K562 (cell line): Measurements from ENCODE around the gene ZNF462. TPM values are rescaled to one million over a fixed set of nuclear protein-coding genes. Genes with fewer than 3 reads are reported as not detected.

Source experiments
- ATAC-seq: fragments of 200-7000 bp; cut with Tn5 transposase; 3 replicates; pipeline ENCODE4 v1.9.1; 2020; ENCODE audit warnings: moderate library complexity
- BruUV-seq: library from RNA; stranded (reverse); fragments of 400-500 nt; replicated peaks from 2 replicates; lab custom pipeline; 2021; lab: Mats Ljungman, UMichigan
- CTCF ChIA-PET: fragments of 300-600 bp; formaldehyde crosslinking; extraction: SDS; loops from one replicate; lab custom pipeline; 2021; ENCODE audit warnings: low intra/inter-chr PET ratio; lab: Yijun Ruan, JAX
- POLR2A ChIA-PET: fragments of 300-600, 350-650 bp; sonication (Branson Sonifier 250); formaldehyde crosslinking; extraction: SDS; loops from one replicate; lab custom pipeline; 2021; ENCODE audit warnings: antibody characterized with exemption, inconsistent platforms; lab: Yijun Ruan, JAX
- DNase-seq, 4 experiments: peaks; one replicate each; pipeline versions ENCODE4 v3.0.0 to v3.0.0-alpha.2; 2011 to 2018; ENCODE audit warnings: low spot score in 3 of 4, mixed read lengths in 3 of 4; ENCODE audit errors: extremely low read depth in 1 of 4
- FAIRE-seq: peaks from 2 replicates; lab custom pipeline; 2011; peaks lifted over from hg19 to GRCh38; lab: Jason Lieb, UNC
- H2AFZ ChIP-seq: 2 replicates; pipeline ENCODE4 v1.6.0; 2011; ENCODE audit warnings: low read depth, low read length, control low read depth, inconsistent platforms
- H3K27ac ChIP-seq: fragments of 200-600 bp; 3 replicates; pipeline ENCODE4 v1.8.0; 2011; ENCODE audit warnings: low read depth, mild to moderate bottlenecking, control low read depth, inconsistent platforms, low read length, moderate library complexity, mixed read lengths; ENCODE audit errors: extremely low read depth
- H3K27me3 ChIP-seq, 2 experiments: fragments of 300-600 bp in 1 of 2; 2 replicates in 1 of 2; 3 replicates in 1 of 2; pipeline versions ENCODE4 v1.6.0 to v1.8.0; 2011; ENCODE audit warnings: inconsistent platforms in 2 of 2, low read length in 2 of 2, mild to moderate bottlenecking in 1 of 2, mixed read lengths in 1 of 2, moderate library complexity in 1 of 2; ENCODE audit not compliant: control insufficient read depth in 2 of 2, insufficient read depth in 2 of 2
- H3K36me3 ChIP-seq: fragments of 300-600 bp; 3 replicates; pipeline ENCODE4 v1.8.0; 2011; ENCODE audit warnings: mild to moderate bottlenecking, low read length, inconsistent platforms; ENCODE audit not compliant: control insufficient read depth, insufficient read depth
- H3K4me1 ChIP-seq, 2 experiments: fragments of 200-600 bp in 1 of 2; replicated peaks in 1 of 2; 2 replicates in 1 of 2; 3 replicates in 1 of 2; pipeline versions ENCODE4 v1.5.1 to v1.8.0; 2011; ENCODE audit warnings: inconsistent platforms in 2 of 2, low read length in 2 of 2, mild to moderate bottlenecking in 1 of 2, mixed read lengths in 1 of 2, moderate library complexity in 1 of 2; ENCODE audit not compliant: control insufficient read depth in 2 of 2, insufficient read depth in 2 of 2
- H3K4me2 ChIP-seq: 2 replicates; pipeline ENCODE4 v1.6.1; 2011; ENCODE audit warnings: low read length, control low read depth, inconsistent platforms, mixed read lengths; ENCODE audit not compliant: insufficient read depth
- H3K4me3 ChIP-seq: fragments of 200-600 bp; sonication (generic), shearing (Covaris generic); 2 replicates; pipeline ENCODE4 v1.5.1; 2016; ENCODE audit warnings: control low read depth, inconsistent platforms
- H3K79me2 ChIP-seq: fragments of 200-600 bp; 3 replicates; pipeline ENCODE4 v1.8.0; 2011; ENCODE audit warnings: low read length, inconsistent platforms; ENCODE audit not compliant: control insufficient read depth, insufficient read depth
- H3K9ac ChIP-seq, 2 experiments: 2 replicates each; pipeline versions ENCODE4 v1.6.0 to v1.6.1; 2011; ENCODE audit warnings: low read depth in 2 of 2, low read length in 2 of 2, control low read depth in 1 of 2, inconsistent platforms in 1 of 2, mild to moderate bottlenecking in 1 of 2, mixed read lengths in 1 of 2; ENCODE audit not compliant: insufficient read depth in 1 of 2
- H3K9me1 ChIP-seq: one replicate; pipeline ENCODE4 v1.6.0; 2011; ENCODE audit warnings: inconsistent platforms, mild to moderate bottlenecking, low read length, moderate library complexity; ENCODE audit not compliant: control insufficient read depth, insufficient read depth
- H3K9me3 ChIP-seq: replicated peaks from 2 replicates; pipeline ENCODE4 v1.5.1; 2011; ENCODE audit warnings: low read depth, low read length, inconsistent platforms; ENCODE audit not compliant: control insufficient read depth, insufficient read depth
- H4K20me1 ChIP-seq: replicated peaks from 2 replicates; pipeline ENCODE4 v1.6.1; 2011; ENCODE audit warnings: low read length, inconsistent platforms, mixed read lengths; ENCODE audit not compliant: control insufficient read depth, insufficient read depth
- CREBBP ChIP-seq: IDR thresholded peaks from one replicate; pipeline ENCODE4 v1.6.1; 2012; ENCODE audit warnings: low read depth, mild to moderate bottlenecking, control low read depth, inconsistent platforms, low read length
- NFYB ChIP-seq: IDR thresholded peaks from 2 replicates; pipeline ENCODE4 v1.6.1; 2011; ENCODE audit warnings: mild to moderate bottlenecking, moderate library complexity; ENCODE audit not compliant: insufficient read length; ENCODE audit errors: extremely low read depth
- SIX5 ChIP-seq, 2 experiments: IDR thresholded peaks; 2 replicates each; pipeline ENCODE4 v1.6.1; 2011; ENCODE audit warnings: low read length in 2 of 2, borderline replicate concordance in 1 of 2, low read depth in 1 of 2, mild to moderate bottlenecking in 1 of 2, moderate library complexity in 1 of 2; ENCODE audit not compliant: insufficient read depth in 1 of 2
- ZNF280B ChIP-seq: fragments of 250-450 bp; sonication (Bioruptor Pico); IDR thresholded peaks from 2 replicates; pipeline ENCODE4 v1.5.1; 2021; ENCODE audit warnings: mild to moderate bottlenecking
- WGBS: fragments of 100-300 bp; shearing (Covaris generic); methylation state at CpG from one replicate; pipeline ENCODE4 v1.1.6; 2016; ENCODE audit warnings: low coverage, mixed read lengths; ENCODE audit not compliant: insufficient coverage; ENCODE audit errors: missing lambda C conversion rate; 5-methylcytosine and 5-hydroxymethylcytosine counted together
- in situ Hi-C: fragments of 300-500 bp; cut with MboI; formaldehyde crosslinking; loops from 4 replicates; pipeline ENCODE4 v1.15.0; 2018; ENCODE audit warnings: inconsistent platforms, mixed read lengths
- intact Hi-C: fragments of 100-400 bp; cut with micrococcal nuclease; formaldehyde crosslinking; loops from 2 replicates; pipeline ENCODE4 v1.14.2; 2022
- polyA plus RNA-seq, 8 experiments: library from polyadenylated mRNA; depleted of rRNA in 4 of 8; stranded (reverse) in 5 of 8; unstranded in 3 of 8; fragments of >200 nt; fragmentation: Nextera tagmentation in 2 of 8; fragmentation: Illumina TruSeq in 1 of 8; extraction: Ambion mirVana in 2 of 8; extraction: Trizol in 1 of 8; gene quantifications; 2 replicates each; pipeline versions ENCODE4 v1.2.1 to v1.2.3, GENCODE V29; 2011 to 2014; ENCODE audit warnings: inconsistent platforms in 1 of 8, missing spikeins in 1 of 8
- total RNA-seq, 7 experiments: library from RNA; depleted of rRNA in 6 of 7; stranded (reverse); fragments of >200 nt in 6 of 7; fragmentation: Illumina TruSeq in 2 of 7; extraction: Trizol in 2 of 7; gene quantifications; 2 replicates each; pipeline versions ENCODE4 v1.2.1 to v1.2.3, GENCODE V29; 2011 to 2021; ENCODE audit warnings: low replicate concordance in 1 of 7

ZNF462 gene
- total and polyA plus RNA-seq, 9 of the 15 experiments (the other 6 are each of a cell fraction or from before 2014, with no cell fraction given) = 0.20 TPM; not detected in 8

GRCh38 chr9:106931466-106931865 is 68.5 kb downstream of the ZNF462 start:
- no peaks in the 10 kb centered on the region for H3K36me3 ChIP-seq
- no peak overlapping the region for H3K4me2 ChIP-seq
- WGBS = 0% methylated on average over 4 of the region's 4 CpGs

More at GRCh38 chr9:106931466-106931865, 68.5 kb downstream of the ZNF462 start:
- Histone ChIP-seq H3K27ac (no peak overlapping the region), H3K9ac (no peak overlapping the region), H3K9me3 (no peaks in the 10 kb centered on the region), H3K4me1 (no peaks in the 10 kb centered on the region), H2AFZ (no peak overlapping the region), H3K79me2 (no peaks in the 10 kb centered on the region), H3K27me3 (no peaks in the 10 kb centered on the region; a peak in 1 of 5 replicates)
- DNase-seq = no peak
- CTCF ChIA-PET = no interaction called here
- POLR2A ChIA-PET = no interaction called here
- TF ChIP-seq NFYB = no peak
- no peak for TF ChIP-seq SIX5 (IDR thresholded peaks at IDR 0.05; ENCODE audit: borderline replicate concordance in 1 of 2, insufficient read depth in 1 of 2, low read depth in 1 of 2, low read length in 2 of 2)
- no peak for TF ChIP-seq ZNF280B (CRISPR knock-in tag)
- TF ChIP-seq CREBBP = no peak
- TF ChIP-seq, all 486 proteins: peak for 0
- no peaks in the 10 kb centered on the region for H3K9me1 ChIP-seq
- no peaks in the 10 kb centered on the region for H4K20me1 ChIP-seq
- intact Hi-C loops (no loop called here), in situ Hi-C loops (no loop called here)
- no peak for ATAC-seq
- no peak for FAIRE-seq
- BruUV-seq = no TSS peak
- no peak overlapping the region for H3K4me3 ChIP-seq
